Suprapubic skin (tissue), 4 donors: ENCODE results near the gene CAMK1D.
"Not testable (repeated sequence)": the region's sequence is repeated elsewhere in the genome, so short reads cannot be mapped to it uniquely, and the experiment has no call there.

ENCODE experiments used
- POLR2A ChIP-seq, 2 donors: fragments of 450-650 bp; IDR thresholded peaks; one replicate each; pipeline ENCODE4 v1.6.1; 2017; ENCODE audit warnings: antibody characterized with exemption in 2 of 2, mild to moderate bottlenecking in 2 of 2, moderate library complexity in 2 of 2
- POLR2AphosphoS5 ChIP-seq, 3 donors: sonication (generic); formaldehyde crosslinking; IDR thresholded peaks; one replicate each; pipeline ENCODE4 v1.6.1; 2017; ENCODE audit warnings: antibody characterized with exemption in 3 of 3
- TF ChIP-seq, protein P1 (sequence below), 2 donors: fragments of 200-600 bp in 1 of 2; fragments of 450-650 bp in 1 of 2; sonication (generic) in 1 of 2; IDR thresholded peaks; one replicate each; pipeline ENCODE4 v1.5.1; 2016 to 2019; ENCODE audit warnings: antibody characterized with exemption in 2 of 2, mild to moderate bottlenecking in 1 of 2, moderate library complexity in 1 of 2

DNA sequence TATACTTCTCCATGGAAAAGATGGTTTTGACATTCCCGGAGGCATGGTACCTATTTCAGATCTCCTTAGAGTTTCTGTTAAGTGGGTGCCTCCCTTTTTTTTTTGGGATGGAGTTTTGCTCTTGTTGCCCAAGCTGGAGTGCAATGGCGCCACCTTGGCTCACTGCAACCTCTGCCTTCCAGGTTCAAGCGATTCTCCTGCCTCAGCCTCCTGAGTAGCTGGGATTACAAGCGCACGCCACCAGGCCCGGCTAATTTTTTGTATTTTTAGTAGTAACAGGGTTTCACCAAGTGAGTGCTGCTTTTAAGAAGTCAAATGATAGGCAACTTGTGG lies 363.6 kb downstream of the CAMK1D start:
- TF ChIP-seq, protein P1, sequence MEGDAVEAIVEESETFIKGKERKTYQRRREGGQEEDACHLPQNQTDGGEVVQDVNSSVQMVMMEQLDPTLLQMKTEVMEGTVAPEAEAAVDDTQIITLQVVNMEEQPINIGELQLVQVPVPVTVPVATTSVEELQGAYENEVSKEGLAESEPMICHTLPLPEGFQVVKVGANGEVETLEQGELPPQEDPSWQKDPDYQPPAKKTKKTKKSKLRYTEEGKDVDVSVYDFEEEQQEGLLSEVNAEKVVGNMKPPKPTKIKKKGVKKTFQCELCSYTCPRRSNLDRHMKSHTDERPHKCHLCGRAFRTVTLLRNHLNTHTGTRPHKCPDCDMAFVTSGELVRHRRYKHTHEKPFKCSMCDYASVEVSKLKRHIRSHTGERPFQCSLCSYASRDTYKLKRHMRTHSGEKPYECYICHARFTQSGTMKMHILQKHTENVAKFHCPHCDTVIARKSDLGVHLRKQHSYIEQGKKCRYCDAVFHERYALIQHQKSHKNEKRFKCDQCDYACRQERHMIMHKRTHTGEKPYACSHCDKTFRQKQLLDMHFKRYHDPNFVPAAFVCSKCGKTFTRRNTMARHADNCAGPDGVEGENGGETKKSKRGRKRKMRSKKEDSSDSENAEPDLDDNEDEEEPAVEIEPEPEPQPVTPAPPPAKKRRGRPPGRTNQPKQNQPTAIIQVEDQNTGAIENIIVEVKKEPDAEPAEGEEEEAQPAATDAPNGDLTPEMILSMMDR (IDR thresholded peaks at IDR 0.05), result not testable (repeated sequence)
- not testable (repeated sequence) for TF ChIP-seq POLR2AphosphoS5, POLR2A (IDR thresholded peaks at IDR 0.05)
